Neural cell (in vitro differentiated cells): ENCODE data around the gene SIX1. TPM values are rescaled to one million over a fixed set of nuclear protein-coding genes. Genes with fewer than 3 reads are reported as not detected.
A peak's percentile ranks its signal among the peaks of the same experiment; 100 is the strongest.

Experiments
- H2AFZ ChIP-seq: fragments of 200-600, 300-800 bp; sonication (generic), shearing (Covaris generic); 2 replicates; pipeline ENCODE4 v1.6.0; 2014; ENCODE audit warnings: low read depth, mild to moderate bottlenecking, antibody characterized with exemption, low read length, moderate library complexity
- H3F3A ChIP-seq: fragments of 200-600 bp; shearing (Covaris generic); 2 replicates; pipeline ENCODE4 v1.6.1; 2016; ENCODE audit warnings: mild to moderate bottlenecking, moderate library complexity, mixed read lengths, antibody characterized with exemption, low read length; ENCODE audit not compliant: insufficient read depth, poor library complexity, severe bottlenecking
- H3K27ac ChIP-seq: fragments of 200-600, 300-800 bp; sonication (generic), shearing (Covaris generic); 2 replicates; pipeline ENCODE4 v1.5.1; 2014; ENCODE audit warnings: mild to moderate bottlenecking, low read length, moderate library complexity
- H3K27me3 ChIP-seq: fragments of 300-800, 200-600 bp; sonication (generic), shearing (Covaris generic); 2 replicates; pipeline ENCODE4 v1.6.0; 2014; ENCODE audit warnings: mild to moderate bottlenecking, low read depth, low read length, moderate library complexity; ENCODE audit not compliant: insufficient read depth
- H3K36me3 ChIP-seq: fragments of 300-800, 200-600 bp; sonication (generic), shearing (Covaris generic); 2 replicates; pipeline ENCODE4 v1.5.1; 2014; ENCODE audit warnings: mild to moderate bottlenecking, antibody characterized with exemption, low read length, moderate library complexity; ENCODE audit not compliant: insufficient read depth
- H3K4me2 ChIP-seq: fragments of 300-800, 200-600 bp; sonication (generic), shearing (Covaris generic); 2 replicates; pipeline ENCODE4 v1.6.0; 2014; ENCODE audit warnings: mild to moderate bottlenecking, low read length
- H3K4me3 ChIP-seq: fragments of 300-800, 200-600 bp; sonication (generic), shearing (Covaris generic); 2 replicates; pipeline ENCODE4 v1.5.1; 2014; ENCODE audit warnings: mild to moderate bottlenecking, low read length, moderate library complexity
- H3K79me2 ChIP-seq: fragments of 200-600 bp; shearing (Covaris generic); replicated peaks from 2 replicates; pipeline ENCODE4 v1.6.0; 2014; ENCODE audit warnings: mild to moderate bottlenecking, low read length, moderate library complexity; ENCODE audit not compliant: insufficient read depth
- H3K9ac ChIP-seq: fragments of 300-800, 200-600 bp; sonication (generic), shearing (Covaris generic); 2 replicates; pipeline ENCODE4 v1.6.1; 2016; ENCODE audit warnings: mild to moderate bottlenecking, low read length, mixed read lengths
- H3K9me2 ChIP-seq: fragments of 200-600 bp; shearing (Covaris generic); 2 replicates; pipeline ENCODE4 v1.6.1; 2016; ENCODE audit warnings: mild to moderate bottlenecking, low read length, mixed read lengths; ENCODE audit not compliant: insufficient read depth
- H3K9me3 ChIP-seq: fragments of 200-600, 300-800 bp; sonication (generic), shearing (Covaris generic); 2 replicates; pipeline ENCODE4 v1.6.1; 2016; ENCODE audit warnings: mild to moderate bottlenecking, mixed run types, low read length, moderate library complexity, mixed read lengths
- H4K20me1 ChIP-seq: fragments of 200-600 bp; shearing (Covaris generic); 2 replicates; pipeline ENCODE4 v1.6.1; 2016; ENCODE audit warnings: mild to moderate bottlenecking, mixed run types; ENCODE audit not compliant: insufficient read depth
- EP300 ChIP-seq: fragments of 450-650 bp; conservative IDR thresholded peaks from 2 replicates; pipeline ENCODE4 v1.6.1; 2014; ENCODE audit warnings: antibody characterized with exemption, mild to moderate bottlenecking, moderate library complexity; ENCODE audit not compliant: poor library complexity, severe bottlenecking
- EZH2 ChIP-seq: fragments of 200-600, 300-800 bp; shearing (Covaris generic), sonication (generic); IDR thresholded peaks from 2 replicates; pipeline ENCODE4 v1.6.1; 2014; ENCODE audit warnings: antibody characterized with exemption, low read length, borderline replicate concordance, mild to moderate bottlenecking; ENCODE audit not compliant: insufficient read depth, poor library complexity, severe bottlenecking
- MXI1 ChIP-seq: fragments of 450-650 bp; conservative IDR thresholded peaks from 2 replicates; pipeline ENCODE4 v1.6.1; 2014; ENCODE audit warnings: antibody characterized with exemption, mild to moderate bottlenecking; ENCODE audit not compliant: poor library complexity, severe bottlenecking
- POLR2AphosphoS5 ChIP-seq: IDR thresholded peaks from 2 replicates; pipeline ENCODE4 v1.6.1; 2012
- RAD21 ChIP-seq: fragments of 450-650 bp; conservative IDR thresholded peaks from 2 replicates; pipeline ENCODE4 v1.6.1; 2014; ENCODE audit warnings: antibody characterized with exemption, mild to moderate bottlenecking, moderate library complexity
- SMC3 ChIP-seq: fragments of 450-650 bp; conservative IDR thresholded peaks from 2 replicates; pipeline ENCODE4 v1.6.1; 2014; ENCODE audit warnings: antibody characterized with exemption, mild to moderate bottlenecking, moderate library complexity; ENCODE audit not compliant: poor library complexity
- TAF1 ChIP-seq: IDR thresholded peaks from 2 replicates; pipeline ENCODE4 v1.6.1; 2012; ENCODE audit warnings: low read depth
- polyA plus RNA-seq: library from polyadenylated mRNA; depleted of rRNA; stranded (reverse); fragments of >200 nt; gene quantifications from 2 replicates; pipeline ENCODE4 v1.2.3, GENCODE V29; 2014
- TF ChIP-seq, protein P1 (sequence below): fragments of 450-650 bp; IDR thresholded peaks from 2 replicates; pipeline ENCODE4 v1.5.1; 2014; ENCODE audit warnings: antibody characterized with exemption, mild to moderate bottlenecking, moderate library complexity; ENCODE audit not compliant: poor library complexity, severe bottlenecking
- TF ChIP-seq, protein P2 (sequence below): IDR thresholded peaks from 2 replicates; pipeline ENCODE4 v1.6.1; 2012; ENCODE audit warnings: borderline replicate concordance

SIX1 gene
- polyA plus RNA-seq, 1 donor from 2014 or later, result not detected

DNA sequence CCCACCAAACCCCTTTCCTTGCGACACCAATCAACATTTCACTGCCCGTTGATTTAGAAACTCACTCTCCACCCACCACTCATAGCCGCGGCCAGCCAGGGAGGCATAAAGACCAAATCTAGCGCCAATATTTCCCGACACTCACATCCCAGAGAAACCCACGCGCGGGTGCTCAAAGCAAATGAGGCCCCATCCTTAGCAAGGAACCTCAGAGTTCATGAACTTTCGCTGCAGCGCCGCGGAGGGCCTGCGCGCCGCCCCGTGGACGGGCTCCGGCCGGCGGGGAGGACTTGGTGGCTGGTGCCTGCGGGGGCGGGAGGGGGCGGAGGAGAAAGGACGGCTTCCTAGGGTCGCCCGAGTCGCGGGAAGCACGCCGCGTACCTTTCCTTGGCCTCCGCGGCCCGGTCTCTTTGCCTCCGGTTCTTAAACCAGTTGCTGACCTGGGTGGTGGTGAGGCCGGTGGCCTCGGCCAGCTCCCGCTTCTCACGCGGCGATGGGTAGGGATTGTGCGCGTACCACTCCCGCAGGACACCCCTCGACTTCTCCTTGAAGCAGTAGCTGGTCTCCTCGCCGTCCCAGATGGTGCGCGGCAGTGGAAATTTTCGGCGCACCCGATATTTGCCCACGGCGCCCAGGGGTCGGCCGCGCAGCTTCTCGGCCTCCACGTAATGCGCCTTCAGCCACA, 886 bp downstream of the SIX1 start:
- Histone ChIP-seq H3K27ac (no peak overlapping the region), H3K79me2 (no peaks in the 10 kb centered on the region), H3K36me3 (no peaks in the 10 kb centered on the region), H3K9me3 (no peaks in the 10 kb centered on the region), H3K9me2 (no peaks in the 10 kb centered on the region), H3F3A (no peaks in the 10 kb centered on the region), H3K9ac (no peak overlapping the region), H4K20me1 (no peaks in the 10 kb centered on the region), H3K4me3 (peak overlapping the region; percentile 56), H3K27me3 (peaks cover 100% of the 10 kb centered on the region), H2AFZ (no peak overlapping the region), H3K4me2 (no peak overlapping the region)
- TF ChIP-seq POLR2AphosphoS5 (no peak), EZH2 (peak; percentile 32)

DNA sequence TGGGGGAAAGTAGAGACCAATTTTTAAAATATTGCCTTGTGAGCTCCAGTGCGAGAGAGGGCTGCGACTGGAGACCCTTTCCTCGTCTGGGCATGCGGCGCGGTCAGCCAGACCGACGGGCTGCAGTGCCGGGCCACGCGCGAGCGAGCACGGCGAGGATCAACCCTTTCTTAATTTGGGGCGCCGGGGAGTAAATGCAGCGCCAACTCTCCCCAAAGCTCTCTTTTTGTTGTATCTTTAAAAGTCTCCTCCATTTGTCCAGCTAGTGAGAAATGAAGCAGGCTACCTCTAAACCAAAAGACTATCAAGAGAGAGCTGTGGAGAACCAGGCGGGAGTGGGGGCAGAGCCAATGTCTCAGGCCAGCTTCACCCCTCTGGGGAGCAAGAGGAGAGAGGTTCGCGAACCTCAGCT, 1.4 kb downstream of the SIX1 start:
- no peaks in the 10 kb centered on the region for H3K9me3 ChIP-seq
- H3K9ac ChIP-seq, result no peak overlapping the region
- H2AFZ ChIP-seq, result no peak overlapping the region
- no peaks in the 10 kb centered on the region for H3K9me2 ChIP-seq
- H3F3A ChIP-seq, result no peaks in the 10 kb centered on the region
- no peak for TF ChIP-seq SMC3
- no peak for TF ChIP-seq EP300
- TF ChIP-seq, protein P1, sequence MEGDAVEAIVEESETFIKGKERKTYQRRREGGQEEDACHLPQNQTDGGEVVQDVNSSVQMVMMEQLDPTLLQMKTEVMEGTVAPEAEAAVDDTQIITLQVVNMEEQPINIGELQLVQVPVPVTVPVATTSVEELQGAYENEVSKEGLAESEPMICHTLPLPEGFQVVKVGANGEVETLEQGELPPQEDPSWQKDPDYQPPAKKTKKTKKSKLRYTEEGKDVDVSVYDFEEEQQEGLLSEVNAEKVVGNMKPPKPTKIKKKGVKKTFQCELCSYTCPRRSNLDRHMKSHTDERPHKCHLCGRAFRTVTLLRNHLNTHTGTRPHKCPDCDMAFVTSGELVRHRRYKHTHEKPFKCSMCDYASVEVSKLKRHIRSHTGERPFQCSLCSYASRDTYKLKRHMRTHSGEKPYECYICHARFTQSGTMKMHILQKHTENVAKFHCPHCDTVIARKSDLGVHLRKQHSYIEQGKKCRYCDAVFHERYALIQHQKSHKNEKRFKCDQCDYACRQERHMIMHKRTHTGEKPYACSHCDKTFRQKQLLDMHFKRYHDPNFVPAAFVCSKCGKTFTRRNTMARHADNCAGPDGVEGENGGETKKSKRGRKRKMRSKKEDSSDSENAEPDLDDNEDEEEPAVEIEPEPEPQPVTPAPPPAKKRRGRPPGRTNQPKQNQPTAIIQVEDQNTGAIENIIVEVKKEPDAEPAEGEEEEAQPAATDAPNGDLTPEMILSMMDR, result no peak
- TF ChIP-seq TAF1, result no peak
- TF ChIP-seq RAD21, result no peak
- TF ChIP-seq POLR2AphosphoS5, result no peak
- TF ChIP-seq EZH2, result no peak
- TF ChIP-seq MXI1, result no peak
- TF ChIP-seq, protein P2, sequence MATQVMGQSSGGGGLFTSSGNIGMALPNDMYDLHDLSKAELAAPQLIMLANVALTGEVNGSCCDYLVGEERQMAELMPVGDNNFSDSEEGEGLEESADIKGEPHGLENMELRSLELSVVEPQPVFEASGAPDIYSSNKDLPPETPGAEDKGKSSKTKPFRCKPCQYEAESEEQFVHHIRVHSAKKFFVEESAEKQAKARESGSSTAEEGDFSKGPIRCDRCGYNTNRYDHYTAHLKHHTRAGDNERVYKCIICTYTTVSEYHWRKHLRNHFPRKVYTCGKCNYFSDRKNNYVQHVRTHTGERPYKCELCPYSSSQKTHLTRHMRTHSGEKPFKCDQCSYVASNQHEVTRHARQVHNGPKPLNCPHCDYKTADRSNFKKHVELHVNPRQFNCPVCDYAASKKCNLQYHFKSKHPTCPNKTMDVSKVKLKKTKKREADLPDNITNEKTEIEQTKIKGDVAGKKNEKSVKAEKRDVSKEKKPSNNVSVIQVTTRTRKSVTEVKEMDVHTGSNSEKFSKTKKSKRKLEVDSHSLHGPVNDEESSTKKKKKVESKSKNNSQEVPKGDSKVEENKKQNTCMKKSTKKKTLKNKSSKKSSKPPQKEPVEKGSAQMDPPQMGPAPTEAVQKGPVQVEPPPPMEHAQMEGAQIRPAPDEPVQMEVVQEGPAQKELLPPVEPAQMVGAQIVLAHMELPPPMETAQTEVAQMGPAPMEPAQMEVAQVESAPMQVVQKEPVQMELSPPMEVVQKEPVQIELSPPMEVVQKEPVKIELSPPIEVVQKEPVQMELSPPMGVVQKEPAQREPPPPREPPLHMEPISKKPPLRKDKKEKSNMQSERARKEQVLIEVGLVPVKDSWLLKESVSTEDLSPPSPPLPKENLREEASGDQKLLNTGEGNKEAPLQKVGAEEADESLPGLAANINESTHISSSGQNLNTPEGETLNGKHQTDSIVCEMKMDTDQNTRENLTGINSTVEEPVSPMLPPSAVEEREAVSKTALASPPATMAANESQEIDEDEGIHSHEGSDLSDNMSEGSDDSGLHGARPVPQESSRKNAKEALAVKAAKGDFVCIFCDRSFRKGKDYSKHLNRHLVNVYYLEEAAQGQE, result no peak
- no peaks in the 10 kb centered on the region for H3K79me2 ChIP-seq
- H4K20me1 ChIP-seq, result no peaks in the 10 kb centered on the region
- H3K27ac ChIP-seq, result no peak overlapping the region
- no peaks in the 10 kb centered on the region for H3K36me3 ChIP-seq
- H3K4me2 ChIP-seq, result no peak overlapping the region
- peaks cover 100% of the 10 kb centered on the region for H3K27me3 ChIP-seq
- no peak overlapping the region for H3K4me3 ChIP-seq
